ENCODE data around the gene ALOX5AP.

ALOX5AP gene

DNA sequence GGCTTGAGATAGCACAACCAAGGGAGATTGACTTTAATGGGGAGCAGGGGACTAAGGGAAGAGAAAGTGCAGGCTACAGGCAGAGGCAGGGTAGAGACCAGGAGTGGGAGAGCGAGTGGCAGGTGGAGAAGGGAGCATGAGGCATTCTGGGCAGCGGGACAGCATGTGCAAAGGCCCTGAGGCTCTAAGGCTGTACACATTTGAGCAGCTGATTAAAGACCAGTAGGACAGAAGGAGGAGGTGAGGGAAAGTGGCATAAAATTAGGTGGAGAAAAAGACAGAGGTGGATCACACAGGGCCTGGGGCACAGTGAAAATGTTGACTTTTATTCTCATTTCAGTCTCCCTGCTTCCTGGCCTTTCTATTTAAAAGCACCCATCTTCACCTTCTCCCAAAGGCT, 74.4 kb downstream of the ALOX5AP start:
- Mint-ChIP-seq H3K4me1 (ENCODE audit: low read depth) (peaks cover 5% of the 10 kb centered on the region), H3K9me3 (no peaks in the 10 kb centered on the region), H3K27ac (no peak overlapping the region), H3K36me3 (ENCODE audit: low read depth) (no peaks in the 10 kb centered on the region), H3K4me3 (no peak overlapping the region), H3K27me3 (ENCODE audit: low read depth) (no peaks in the 10 kb centered on the region)
- no peak for DNase-seq (ENCODE audit: low spot score)

GRCh38 chr13:30810261-30810701, 74.9 kb downstream of the ALOX5AP start:
- H3K27ac Mint-ChIP-seq = no peak overlapping the region
- no peak for DNase-seq (ENCODE audit: low spot score)
- H3K4me3 Mint-ChIP-seq = no peak overlapping the region
- H3K27me3 Mint-ChIP-seq (ENCODE audit: low read depth) = peaks cover 1% of the 10 kb centered on the region
- H3K4me1 Mint-ChIP-seq (ENCODE audit: low read depth) = peaks cover 5% of the 10 kb centered on the region
- H3K9me3 Mint-ChIP-seq = no peaks in the 10 kb centered on the region
- no peaks in the 10 kb centered on the region for H3K36me3 Mint-ChIP-seq (ENCODE audit: low read depth)

GRCh38 chr13:30810801-30811200, 75.5 kb downstream of the ALOX5AP start:
- DNase-seq (ENCODE audit: low spot score) = no peak
- Mint-ChIP-seq H3K36me3 (ENCODE audit: low read depth) (no peaks in the 10 kb centered on the region), H3K4me1 (ENCODE audit: low read depth) (peaks cover 5% of the 10 kb centered on the region), H3K27me3 (ENCODE audit: low read depth) (peaks cover 4% of the 10 kb centered on the region), H3K9me3 (no peaks in the 10 kb centered on the region), H3K4me3 (no peak overlapping the region), H3K27ac (no peak overlapping the region)
